GM19351 (cell line): Measurements from ENCODE around the gene REXO5.
"Not testable (repeated sequence)": the region's sequence is repeated elsewhere in the genome, so short reads cannot be mapped to it uniquely, and the experiment has no call there.

ENCODE experiments used
- ATAC-seq: cut with Tn5 transposase; IDR thresholded peaks from one replicate; pipeline ENCODE4 v1.9.1; 2021; ENCODE audit warnings: mild to moderate bottlenecking, moderate library complexity; ENCODE audit not compliant: unreplicated experiment

Gene REXO5, protein sequence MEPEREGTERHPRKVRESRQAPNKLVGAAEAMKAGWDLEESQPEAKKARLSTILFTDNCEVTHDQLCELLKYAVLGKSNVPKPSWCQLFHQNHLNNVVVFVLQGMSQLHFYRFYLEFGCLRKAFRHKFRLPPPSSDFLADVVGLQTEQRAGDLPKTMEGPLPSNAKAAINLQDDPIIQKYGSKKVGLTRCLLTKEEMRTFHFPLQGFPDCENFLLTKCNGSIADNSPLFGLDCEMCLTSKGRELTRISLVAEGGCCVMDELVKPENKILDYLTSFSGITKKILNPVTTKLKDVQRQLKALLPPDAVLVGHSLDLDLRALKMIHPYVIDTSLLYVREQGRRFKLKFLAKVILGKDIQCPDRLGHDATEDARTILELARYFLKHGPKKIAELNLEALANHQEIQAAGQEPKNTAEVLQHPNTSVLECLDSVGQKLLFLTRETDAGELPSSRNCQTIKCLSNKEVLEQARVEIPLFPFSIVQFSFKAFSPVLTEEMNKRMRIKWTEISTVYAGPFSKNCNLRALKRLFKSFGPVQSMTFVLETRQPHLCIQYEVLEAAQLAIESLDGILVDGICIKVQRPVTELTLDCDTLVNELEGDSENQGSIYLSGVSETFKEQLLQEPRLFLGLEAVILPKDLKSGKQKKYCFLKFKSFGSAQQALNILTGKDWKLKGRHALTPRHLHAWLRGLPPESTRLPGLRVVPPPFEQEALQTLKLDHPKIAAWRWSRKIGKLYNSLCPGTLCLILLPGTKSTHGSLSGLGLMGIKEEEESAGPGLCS

DNA sequence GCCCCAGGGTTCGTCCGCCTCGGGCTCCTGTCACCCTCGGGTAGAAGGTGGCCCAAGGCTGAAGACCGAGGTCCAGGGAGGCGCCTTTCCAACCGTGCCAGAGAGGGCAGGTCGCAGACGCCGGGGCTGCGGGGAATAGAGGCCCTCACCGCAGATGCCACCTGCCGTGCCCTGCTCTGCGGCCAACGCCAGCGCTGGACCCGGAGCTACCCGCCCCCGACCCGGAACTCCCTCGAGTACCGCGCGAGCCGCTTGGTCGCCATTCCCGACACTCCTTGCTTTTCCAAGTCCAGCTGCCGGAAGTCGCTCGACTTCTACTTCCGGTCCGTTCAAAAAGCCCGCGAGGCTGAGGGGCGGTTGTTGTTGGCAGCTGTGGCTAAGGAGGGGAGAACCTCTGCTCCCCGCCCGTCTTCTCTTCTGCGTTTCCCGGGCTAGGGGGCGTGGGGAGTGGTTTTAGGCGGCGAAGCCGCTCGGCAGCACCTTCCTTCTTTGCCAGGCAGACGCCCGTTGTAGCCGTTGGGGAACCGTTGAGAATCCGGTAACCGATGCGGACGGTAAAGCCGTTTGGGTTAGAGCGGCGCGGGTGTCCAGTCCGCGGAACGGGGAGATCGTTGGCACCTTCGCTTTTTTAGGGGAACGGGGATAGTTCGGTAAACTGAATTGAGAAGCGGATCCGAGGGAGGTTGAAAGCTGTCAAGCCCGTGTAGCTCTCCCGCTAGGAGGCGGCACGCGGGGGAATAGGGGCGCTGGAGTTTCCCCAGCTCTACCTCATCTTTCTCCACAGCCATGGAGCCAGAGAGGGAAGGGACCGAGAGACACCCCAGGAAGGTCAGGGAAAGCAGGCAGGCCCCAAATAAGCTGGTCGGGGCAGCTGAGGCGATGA, at the start of gene REXO5, which contains the start of gene ERI2:
TSS of gene REXO5 (plus strand) at position 360 of the 883 bp plus-strand sequence. CDS start at position 787, 427 bp downstream.
TSS of gene ERI2 (minus strand) at position 305 of the 883 bp plus-strand sequence. CDS start at position 263, 42 bp downstream.
- ATAC-seq: peak; percentile 80

DNA sequence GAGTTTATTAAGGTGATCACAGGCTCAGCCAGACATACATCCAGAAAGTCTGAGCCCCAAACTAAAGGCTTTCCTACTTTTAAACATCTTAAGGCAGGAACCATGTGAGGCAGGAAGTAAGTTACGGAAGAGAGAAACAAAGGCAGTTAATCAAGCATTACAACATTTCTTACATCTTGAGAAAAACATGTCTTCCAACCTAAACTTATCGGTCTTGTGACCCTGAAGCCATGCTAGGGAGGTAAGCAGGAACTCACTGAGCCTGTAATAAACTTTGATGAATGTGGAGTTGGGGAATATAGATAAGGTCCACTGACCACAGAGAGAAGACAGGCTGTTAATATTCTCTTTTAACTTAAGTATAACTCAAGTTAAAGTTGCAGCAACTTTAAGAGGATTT, 46.0 kb upstream of the REXO5 start:
- no peak for ATAC-seq

DNA sequence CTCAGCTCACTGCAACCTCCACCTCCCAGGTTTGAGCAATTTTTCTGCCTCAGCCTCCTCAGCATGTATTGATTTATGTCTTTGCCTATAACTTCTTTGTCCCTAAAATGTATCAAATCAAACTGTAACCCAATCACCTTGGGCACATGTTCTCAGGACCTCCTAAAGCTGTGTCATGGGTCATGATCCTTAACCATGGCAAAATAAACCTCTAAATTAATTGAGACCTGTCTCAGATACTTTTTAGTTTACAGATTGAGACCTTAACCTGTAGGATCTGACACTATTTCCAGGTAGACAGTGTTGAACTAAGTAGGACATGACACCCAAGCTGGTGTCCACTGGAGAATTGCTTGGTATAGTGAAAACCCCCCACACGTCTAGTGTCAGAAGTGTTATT, 45.2 kb upstream of the REXO5 start:
- ATAC-seq: no peak

DNA sequence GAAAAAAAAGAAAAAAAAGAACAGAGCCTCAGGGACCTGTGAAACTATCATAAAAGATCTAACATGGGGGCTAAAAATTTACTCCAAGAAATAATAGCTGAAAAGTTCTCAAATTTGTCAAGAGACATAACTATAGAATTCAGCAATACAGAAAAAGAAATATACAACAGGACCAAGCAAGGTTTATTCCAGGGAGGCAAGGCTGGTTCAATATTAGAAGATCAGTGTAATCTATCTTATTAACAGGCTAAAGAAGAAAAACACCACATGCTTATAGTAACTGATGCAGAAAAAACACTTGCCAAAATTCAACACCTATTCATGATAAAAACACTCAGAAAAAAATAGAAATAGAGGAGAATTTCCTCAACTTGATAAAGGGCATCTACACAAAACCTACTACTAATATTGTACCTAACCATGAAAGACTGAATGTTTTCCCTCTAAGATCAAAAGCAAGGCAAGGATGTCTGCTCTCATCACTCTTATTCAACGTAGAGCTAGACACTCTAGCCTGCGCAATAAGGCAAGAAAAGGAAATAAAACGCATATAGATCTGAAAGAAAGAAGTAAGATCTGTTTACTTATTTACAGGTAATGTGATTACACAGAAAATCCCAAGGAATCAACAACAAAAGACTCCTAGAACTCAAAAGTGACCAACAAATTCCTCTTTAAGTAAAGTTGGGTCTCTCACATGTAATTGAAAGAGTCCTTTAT, 43.8 kb upstream of the REXO5 start:
- ATAC-seq: no peak

DNA sequence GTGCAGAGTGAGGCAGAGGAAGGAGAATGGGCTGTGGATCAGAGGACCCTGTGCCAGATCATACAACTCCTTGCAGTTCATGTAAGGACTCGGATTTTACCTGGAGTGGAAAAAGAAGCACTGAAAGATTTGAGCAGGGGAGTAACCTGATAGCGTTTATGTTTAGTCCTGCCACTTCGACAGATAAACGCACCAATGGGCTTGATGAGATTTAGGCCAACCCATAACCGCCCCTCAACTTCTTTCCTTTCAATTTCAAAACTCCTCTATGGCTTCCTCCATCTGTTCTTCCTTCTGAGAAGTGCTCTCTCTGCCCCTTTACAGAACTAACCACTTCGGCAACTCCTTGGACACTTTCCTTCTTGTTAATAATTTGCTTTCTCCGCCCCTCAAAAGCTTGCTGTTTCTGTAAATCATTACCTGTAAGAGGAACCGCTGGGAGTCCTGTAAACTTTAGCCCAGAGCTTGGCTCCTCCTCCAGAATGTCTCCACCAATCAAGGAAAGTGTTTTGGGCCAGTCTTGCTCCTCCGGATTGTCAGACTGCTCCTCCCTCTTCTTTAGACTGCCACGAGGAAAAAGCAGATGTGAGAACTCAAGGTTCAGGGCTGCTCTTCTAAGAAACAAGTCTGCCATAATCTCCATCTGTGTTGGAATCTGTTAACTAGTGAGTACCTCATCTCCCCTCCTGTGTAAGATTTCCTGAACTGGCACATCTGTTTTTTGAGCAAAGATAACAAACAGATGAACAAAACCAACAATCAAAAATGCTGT, 42.7 kb upstream of the REXO5 start, which contains the start of gene ACSM3:
TSS of gene ACSM3 (plus strand) at position 554 of the 772 bp plus-strand sequence. CDS start 6,021 bp downstream, outside the sequence.
- ATAC-seq: peak; percentile 99

DNA sequence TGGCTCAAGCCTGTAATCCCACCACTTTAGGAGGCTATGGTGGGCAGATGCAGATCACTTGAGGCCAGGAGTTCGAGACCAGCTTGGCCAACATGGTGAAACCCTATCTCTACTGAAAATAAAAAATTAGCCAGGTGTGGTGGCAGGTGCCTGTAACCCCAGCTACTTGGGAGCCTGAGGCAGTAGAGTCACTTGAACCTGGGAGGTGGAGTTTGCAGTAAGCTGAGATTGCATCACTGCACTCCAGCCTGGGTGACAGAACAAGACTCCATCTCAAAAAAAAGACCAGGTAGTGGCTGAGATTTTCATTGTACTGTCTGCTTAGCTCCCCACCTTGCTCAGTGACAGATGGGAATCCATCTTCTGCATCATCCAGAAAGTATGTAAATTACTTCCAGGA, 41.9 kb upstream of the REXO5 start:
- ATAC-seq: not testable (repeated sequence)

DNA sequence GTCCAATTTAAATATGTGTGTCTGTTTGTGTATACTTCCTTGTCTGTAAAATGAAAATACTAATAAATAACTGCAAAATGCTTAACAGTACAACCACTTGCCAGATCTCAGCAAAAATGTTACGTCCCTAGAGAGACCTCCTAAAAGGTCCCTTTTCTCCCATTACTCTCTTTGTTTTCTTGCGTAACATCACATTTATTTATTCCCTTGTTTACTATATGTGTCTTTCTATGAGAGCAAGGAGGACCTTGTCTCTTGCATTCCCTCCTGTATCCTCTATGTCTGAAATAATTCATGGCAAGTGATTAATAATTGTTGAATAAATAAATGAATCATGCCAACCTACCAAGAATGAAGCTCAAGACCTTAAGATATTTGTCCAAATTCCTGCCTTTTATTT, 40.6 kb upstream of the REXO5 start:
- ATAC-seq: no peak

DNA sequence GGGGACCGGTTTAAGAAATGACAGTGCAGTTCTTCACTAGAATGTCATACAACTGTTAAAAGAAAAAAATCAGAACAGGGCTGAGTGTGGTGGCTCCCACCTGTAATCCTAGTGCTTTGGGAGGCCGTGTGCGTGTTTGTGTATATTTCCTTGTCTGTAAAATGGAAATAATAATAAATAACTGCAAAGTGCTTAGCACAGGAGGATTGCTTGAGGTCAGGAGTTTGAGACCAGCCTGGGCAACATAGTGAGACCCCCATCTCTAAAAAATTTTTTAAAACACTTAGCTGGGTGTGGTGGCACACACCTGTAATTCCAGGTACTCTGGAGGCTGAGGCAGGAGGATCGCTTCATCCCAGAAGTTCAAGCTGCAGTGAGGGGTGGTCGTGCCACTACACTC, 40.0 kb upstream of the REXO5 start:
- ATAC-seq: no peak

DNA sequence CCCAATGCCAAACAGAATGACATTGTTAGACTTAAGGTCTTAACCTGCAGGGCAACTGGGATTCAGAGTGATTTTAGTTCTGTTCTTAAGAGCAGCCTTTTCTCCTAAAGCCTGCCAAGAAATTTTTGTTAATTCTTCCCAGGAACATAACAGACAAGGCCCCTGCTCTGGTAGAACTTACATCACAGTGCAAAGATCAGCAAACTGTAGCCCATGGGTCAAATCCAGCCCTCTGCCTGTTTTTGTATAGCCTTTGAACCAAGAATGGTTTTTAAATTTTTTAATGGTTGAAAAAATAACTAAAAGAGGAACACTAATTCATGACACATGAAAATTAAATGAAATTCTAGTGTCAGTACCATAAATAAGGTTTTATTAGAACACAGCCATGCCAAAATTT, 38.8 kb upstream of the REXO5 start:
- ATAC-seq: no peak

DNA sequence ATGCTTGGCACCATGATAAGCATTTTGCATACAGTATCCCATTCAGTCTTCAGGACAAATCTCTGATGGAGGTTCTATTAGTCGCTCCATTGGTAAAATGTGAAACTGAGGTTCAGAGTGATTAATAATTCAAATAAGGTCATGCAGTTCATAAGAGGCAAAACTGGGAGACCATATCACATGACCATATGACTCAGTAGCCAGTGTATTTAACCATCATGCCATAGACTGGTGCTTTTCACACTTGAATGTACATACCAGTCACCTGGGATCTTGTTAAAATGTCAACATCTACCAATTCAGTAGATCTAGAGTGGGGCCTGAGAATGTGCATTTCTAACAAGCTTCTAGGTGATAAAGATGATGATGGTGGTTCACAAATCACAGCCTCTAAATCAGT, 38.2 kb upstream of the REXO5 start:
- no peak for ATAC-seq

DNA sequence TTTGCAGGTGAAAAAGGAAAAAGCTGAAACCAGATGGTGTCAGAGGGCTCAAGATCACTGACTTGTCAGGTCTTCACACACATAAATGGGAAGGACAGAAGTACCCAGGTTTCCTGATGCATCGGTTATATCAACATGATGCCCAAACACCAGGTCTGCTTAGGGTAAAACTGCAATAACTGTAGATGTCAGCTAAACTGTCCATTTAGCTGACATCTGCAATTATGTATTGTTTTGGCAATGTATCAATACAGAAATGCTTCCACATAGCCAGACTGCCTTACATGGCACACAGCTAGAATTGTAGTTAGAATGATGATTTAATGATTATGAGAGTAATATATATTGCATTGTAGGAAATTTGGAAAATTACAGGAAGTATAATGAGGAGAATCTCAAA, 37.5 kb upstream of the REXO5 start:
- ATAC-seq: no peak

DNA sequence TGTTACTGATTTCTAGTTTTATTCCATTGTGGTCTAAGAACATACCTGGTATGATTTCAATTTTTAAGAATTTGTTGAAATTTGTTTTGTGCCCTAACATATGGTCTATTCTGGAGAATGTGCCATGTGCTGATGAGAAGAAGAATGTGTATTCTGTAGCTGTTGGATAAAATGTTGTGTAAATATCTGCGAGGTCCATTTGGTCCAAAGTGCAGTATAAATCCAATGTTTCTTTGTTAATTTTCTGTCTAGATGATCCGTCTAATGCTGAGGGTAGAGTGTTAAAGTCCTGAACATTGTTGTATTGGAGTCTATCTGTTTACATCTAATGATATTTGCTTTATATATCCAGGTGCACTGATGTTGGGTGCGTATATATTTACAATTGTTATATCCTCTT, 32.6 kb upstream of the REXO5 start:
- no peak for ATAC-seq

DNA sequence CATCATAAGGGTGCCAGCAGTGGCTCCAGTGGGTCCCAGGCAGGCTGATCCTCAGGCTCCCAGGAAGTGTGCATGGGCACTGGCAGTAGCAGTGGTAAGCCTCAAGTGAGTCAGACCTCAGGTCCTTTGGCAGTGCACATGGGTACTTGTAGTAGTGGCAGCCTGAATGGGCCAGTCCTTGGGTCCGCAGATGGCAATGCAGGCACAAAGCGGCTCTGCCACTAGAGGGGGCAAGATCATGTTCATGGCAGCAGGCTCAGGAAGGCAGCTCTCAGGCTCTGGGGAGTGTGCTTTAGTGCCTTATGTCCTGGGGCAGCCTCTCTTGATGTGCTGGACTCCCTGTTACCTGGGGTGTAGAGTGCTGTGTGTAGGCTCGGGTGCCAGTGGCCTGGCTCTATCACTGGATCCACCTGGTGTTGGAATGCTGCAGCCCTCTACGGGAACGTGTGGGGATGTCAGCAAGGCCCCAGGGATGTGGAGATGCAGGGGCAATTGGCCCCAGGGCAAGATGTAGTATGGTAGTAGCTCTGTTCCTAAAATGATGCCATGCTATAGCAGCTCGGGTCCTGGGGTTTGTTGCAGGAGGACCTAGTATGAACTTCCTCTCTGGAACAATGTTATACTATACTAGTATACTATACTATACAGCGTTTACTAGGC, 31.5 kb upstream of the REXO5 start:
- peak; percentile 79 for ATAC-seq

DNA sequence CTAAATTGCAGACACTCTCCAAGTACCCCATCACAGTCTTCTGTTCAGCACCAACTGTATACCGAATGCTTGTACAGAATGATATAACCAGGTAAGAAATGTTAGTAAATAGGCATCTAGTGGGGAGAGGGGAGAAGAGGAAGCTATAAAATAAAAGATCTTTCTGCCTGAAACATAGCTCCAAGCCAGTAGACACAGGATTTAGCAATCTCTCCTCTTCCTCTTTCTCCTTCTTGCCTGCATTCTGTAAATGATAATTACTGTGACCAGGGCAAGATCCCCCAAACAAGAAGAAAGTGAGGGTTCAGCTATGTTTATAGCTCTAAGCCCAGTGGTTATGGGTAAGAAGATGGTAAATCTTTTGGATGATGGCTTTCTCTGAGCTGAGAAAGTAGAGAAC, 24.6 kb upstream of the REXO5 start:
- no peak for ATAC-seq

DNA sequence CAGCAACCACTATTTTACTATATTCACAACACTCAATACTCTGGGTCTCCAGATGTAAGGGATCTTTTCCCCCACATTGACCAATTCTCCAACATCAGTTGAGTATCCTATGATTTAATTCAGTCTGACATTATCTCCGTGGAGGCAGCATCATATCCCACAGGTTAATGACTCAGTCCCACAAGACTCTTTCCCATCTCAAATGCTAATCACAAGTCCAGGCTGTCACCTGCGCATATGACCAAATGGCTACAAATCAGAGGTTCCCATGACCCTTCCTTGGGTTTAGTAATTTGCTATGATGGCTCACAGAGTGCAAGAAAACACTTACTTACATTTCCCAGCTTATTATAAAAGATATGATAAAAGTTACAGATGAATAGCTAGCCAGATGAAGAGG, 23.9 kb upstream of the REXO5 start:
- no peak for ATAC-seq

DNA sequence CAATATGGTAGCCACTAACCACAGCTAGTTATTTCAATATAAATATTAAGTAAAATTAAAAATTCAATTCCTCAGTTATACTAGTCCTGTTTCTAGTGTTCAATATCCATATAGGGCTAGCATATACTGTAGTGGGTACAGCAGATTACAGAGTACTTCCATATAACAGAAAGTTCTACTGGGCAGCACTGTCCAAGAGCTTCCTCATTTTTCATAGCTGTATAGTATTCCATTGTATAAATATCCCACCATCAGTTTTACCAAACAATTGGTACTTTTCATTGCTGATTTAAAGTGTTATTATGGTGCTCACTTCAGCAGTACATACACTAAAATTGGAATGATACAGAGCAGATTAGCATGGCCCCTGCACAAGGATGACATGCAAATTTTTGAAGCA, 22.1 kb upstream of the REXO5 start:
- ATAC-seq: no peak

DNA sequence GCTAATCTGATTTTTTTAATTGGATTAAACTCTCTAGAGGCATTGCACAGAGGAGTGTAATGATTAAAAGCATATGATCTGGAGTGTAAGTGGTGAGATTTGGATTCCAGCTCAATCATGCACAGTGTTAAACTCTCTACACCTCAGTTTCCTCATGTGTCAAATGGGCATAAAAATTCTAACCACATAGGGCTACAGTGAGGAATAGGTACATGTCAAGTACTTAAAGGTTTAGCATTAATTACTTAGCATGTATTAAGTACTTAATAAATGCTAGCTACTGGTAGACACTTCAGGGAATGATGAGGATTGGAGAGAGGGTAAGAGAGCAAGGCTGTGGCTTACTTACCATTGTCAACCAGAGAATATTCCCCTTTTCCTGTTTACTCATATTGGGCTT, 17.2 kb upstream of the REXO5 start:
- no peak for ATAC-seq

DNA sequence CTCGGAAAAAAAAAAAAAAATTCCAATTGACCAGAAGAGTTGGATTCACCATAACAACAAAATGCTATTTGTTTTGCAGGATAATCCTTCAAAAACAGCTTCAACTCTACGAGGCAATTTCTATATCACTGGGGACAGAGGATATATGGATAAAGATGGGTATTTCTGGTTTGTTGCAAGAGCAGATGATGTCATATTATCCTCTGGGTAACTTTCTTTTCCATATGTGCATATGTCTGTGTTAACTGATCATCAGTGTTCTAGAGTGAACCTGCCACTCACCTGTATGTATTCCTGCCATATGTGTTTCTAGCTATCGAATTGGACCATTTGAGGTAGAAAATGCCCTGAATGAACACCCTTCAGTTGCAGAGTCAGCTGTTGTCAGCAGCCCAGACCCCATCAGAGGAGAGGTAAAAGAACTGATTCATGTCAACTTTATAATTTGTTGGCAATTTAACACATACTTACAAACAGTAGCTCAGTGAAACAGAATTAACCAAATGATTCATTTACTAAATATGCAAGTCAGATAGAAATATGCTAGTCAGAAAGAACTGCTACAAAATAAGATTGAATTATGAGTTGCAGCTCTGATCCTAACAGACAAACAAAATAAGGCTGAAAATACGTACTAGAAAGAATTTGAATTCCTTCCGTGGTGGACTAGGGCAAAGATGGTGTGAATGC, 14.3 kb upstream of the REXO5 start:
- ATAC-seq: no peak
